ENCODE data around the gene PERM1. TPM values are rescaled to one million over a fixed set of nuclear protein-coding genes. Genes with fewer than 3 reads are reported as not detected.

PERM1 gene
- total and polyA plus RNA-seq, 9 of the 15 experiments (the other 6 are each of a cell fraction or from before 2014, with no cell fraction given): not detected

DNA sequence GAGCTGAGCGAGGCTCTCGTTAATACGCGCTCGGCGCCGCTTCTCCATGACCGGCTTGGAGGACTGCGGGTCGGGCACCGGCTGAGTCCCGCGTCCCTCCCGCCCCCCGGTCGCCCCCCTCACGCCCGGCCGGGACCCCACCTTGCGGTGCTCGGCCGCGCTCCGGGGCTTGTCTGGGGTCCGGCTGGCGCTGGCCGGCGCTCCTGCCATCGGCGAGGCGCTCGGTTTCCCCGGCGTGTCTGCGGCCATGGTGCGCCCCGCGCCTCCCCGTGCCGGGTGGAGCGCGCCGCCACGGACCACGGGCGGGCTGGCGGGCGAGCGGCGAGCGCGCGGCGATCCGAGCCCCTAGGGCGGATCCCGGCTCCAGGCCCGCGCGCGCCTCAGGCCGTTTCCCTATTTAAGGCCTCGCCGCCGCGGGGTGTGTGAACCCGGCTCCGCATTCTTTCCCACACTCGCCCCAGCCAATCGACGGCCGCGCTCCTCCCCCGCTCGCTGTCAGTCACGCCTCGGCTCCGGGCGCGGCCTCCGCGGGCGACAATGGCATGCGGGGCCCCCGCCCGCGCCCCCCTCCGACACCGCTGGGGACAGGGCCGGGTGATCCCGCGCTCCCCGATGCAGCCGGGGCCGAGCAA lies 17.9 kb upstream of the PERM1 start, which contains the start of gene HES4 (continued):
- TF ChIP-seq, protein P1, sequence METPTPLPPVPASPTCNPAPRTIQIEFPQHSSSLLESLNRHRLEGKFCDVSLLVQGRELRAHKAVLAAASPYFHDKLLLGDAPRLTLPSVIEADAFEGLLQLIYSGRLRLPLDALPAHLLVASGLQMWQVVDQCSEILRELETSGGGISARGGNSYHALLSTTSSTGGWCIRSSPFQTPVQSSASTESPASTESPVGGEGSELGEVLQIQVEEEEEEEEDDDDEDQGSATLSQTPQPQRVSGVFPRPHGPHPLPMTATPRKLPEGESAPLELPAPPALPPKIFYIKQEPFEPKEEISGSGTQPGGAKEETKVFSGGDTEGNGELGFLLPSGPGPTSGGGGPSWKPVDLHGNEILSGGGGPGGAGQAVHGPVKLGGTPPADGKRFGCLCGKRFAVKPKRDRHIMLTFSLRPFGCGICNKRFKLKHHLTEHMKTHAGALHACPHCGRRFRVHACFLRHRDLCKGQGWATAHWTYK (CRISPR knock-in tag; IDR thresholded peaks at IDR 0.05): 0 out of 2 replicates have a peak, but pooled peaks have one; percentile 27
- TF ChIP-seq NCOR1 (IDR thresholded peaks at IDR 0.05): peak; percentile 22; the same call in 1 of the 2 replicates
- peak; percentile 29 to 38; a peak in 1 of 4 replicates for TF ChIP-seq SRF (CRISPR knock-in tag; IDR thresholded peaks at IDR 0.05)
- TF ChIP-seq ZNF175 (CRISPR knock-in tag; IDR thresholded peaks at IDR 0.05; ENCODE audit: low read depth): 0 out of 2 replicates have a peak, but pooled peaks have one; percentile 39
- TF ChIP-seq, protein P2, sequence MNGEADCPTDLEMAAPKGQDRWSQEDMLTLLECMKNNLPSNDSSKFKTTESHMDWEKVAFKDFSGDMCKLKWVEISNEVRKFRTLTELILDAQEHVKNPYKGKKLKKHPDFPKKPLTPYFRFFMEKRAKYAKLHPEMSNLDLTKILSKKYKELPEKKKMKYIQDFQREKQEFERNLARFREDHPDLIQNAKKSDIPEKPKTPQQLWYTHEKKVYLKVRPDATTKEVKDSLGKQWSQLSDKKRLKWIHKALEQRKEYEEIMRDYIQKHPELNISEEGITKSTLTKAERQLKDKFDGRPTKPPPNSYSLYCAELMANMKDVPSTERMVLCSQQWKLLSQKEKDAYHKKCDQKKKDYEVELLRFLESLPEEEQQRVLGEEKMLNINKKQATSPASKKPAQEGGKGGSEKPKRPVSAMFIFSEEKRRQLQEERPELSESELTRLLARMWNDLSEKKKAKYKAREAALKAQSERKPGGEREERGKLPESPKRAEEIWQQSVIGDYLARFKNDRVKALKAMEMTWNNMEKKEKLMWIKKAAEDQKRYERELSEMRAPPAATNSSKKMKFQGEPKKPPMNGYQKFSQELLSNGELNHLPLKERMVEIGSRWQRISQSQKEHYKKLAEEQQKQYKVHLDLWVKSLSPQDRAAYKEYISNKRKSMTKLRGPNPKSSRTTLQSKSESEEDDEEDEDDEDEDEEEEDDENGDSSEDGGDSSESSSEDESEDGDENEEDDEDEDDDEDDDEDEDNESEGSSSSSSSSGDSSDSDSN (IDR thresholded peaks at IDR 0.05; ENCODE audit: borderline replicate concordance in 1 of 2, low read depth in 2 of 2, low read length in 2 of 2): peak in 1 of 2 experiments; percentile 85; a peak in 3 of 4 replicates
- peak; percentile 67 for TF ChIP-seq SMAD4 (CRISPR knock-in tag; conservative IDR thresholded peaks at IDR 0.05)
- TF ChIP-seq TEAD4 (IDR thresholded peaks at IDR 0.05; ENCODE audit: low read length): peak; percentile 49
- TF ChIP-seq TEAD4 (CRISPR knock-in tag; IDR thresholded peaks at IDR 0.05; ENCODE audit: borderline replicate concordance): no peak
- TF ChIP-seq, protein P3, sequence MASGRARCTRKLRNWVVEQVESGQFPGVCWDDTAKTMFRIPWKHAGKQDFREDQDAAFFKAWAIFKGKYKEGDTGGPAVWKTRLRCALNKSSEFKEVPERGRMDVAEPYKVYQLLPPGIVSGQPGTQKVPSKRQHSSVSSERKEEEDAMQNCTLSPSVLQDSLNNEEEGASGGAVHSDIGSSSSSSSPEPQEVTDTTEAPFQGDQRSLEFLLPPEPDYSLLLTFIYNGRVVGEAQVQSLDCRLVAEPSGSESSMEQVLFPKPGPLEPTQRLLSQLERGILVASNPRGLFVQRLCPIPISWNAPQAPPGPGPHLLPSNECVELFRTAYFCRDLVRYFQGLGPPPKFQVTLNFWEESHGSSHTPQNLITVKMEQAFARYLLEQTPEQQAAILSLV (tag; IDR thresholded peaks at IDR 0.05): no peak
- TF ChIP-seq KLF1 (tag; IDR thresholded peaks at IDR 0.05): peak; percentile 69; the same call in 1 of the 2 replicates
- TF ChIP-seq, protein P4, sequence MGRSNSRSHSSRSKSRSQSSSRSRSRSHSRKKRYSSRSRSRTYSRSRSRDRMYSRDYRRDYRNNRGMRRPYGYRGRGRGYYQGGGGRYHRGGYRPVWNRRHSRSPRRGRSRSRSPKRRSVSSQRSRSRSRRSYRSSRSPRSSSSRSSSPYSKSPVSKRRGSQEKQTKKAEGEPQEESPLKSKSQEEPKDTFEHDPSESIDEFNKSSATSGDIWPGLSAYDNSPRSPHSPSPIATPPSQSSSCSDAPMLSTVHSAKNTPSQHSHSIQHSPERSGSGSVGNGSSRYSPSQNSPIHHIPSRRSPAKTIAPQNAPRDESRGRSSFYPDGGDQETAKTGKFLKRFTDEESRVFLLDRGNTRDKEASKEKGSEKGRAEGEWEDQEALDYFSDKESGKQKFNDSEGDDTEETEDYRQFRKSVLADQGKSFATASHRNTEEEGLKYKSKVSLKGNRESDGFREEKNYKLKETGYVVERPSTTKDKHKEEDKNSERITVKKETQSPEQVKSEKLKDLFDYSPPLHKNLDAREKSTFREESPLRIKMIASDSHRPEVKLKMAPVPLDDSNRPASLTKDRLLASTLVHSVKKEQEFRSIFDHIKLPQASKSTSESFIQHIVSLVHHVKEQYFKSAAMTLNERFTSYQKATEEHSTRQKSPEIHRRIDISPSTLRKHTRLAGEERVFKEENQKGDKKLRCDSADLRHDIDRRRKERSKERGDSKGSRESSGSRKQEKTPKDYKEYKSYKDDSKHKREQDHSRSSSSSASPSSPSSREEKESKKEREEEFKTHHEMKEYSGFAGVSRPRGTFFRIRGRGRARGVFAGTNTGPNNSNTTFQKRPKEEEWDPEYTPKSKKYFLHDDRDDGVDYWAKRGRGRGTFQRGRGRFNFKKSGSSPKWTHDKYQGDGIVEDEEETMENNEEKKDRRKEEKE (IDR thresholded peaks at IDR 0.05; ENCODE audit: borderline replicate concordance in 1 of 2, control insufficient read depth in 1 of 2, low read depth in 2 of 2, low read length in 1 of 2): peak in 1 of 2 experiments; percentile 24; a peak in 1 of 4 replicates
- peak; percentile 90 for TF ChIP-seq CCNT2 (IDR thresholded peaks at IDR 0.05; ENCODE audit: borderline replicate concordance, extremely low read depth, insufficient read length, low read depth, low read length)
- TF ChIP-seq TEAD1 (CRISPR knock-in tag; IDR thresholded peaks at IDR 0.05): peak in 1 of 2 experiments; percentile 91; a peak in 2 of 4 replicates
- no peak for TF ChIP-seq GTF2A2 (tag; IDR thresholded peaks at IDR 0.05)
- peak; percentile 16; the same call in 1 of the 2 replicates for TF ChIP-seq JUN (IDR thresholded peaks at IDR 0.05; ENCODE audit: borderline replicate concordance, low read depth, low read length)
- TF ChIP-seq JUN (CRISPR knock-in tag; IDR thresholded peaks at IDR 0.05; ENCODE audit: borderline replicate concordance): no peak
- peak; percentile 27 for TF ChIP-seq NFYB (IDR thresholded peaks at IDR 0.05; ENCODE audit: extremely low read depth, insufficient read length)
- TF ChIP-seq CHD2 (IDR thresholded peaks at IDR 0.05; ENCODE audit: low read depth, low read length): 0 out of 2 replicates have a peak, but pooled peaks have one; percentile 22
- TF ChIP-seq ZNF583 (CRISPR knock-in tag; IDR thresholded peaks at IDR 0.05): peak; percentile 11; the same call in 1 of the 2 replicates

Data from K562 (cell line).